ENCODE results near the gene ERVMER34-1.

ERVMER34-1 gene

GRCh38 chr4:52718123-52718522 is 33.1 kb downstream of the ERVMER34-1 start:
- peak; percentile 50 for DNase-seq

- DNase-seq = no peak
These were observed 34.7 kb downstream of the ERVMER34-1 start for GRCh38 chr4:52716364-52717151.

- DNase-seq = no peak
These were observed 35.3 kb downstream of the ERVMER34-1 start for GRCh38 chr4:52715914-52716313.

- DNase-seq = no peak
These were observed 35.8 kb downstream of the ERVMER34-1 start for GRCh38 chr4:52715255-52715897.

GRCh38 chr4:52714597-52715254 is 36.5 kb downstream of the ERVMER34-1 start:
- DNase-seq = peak; percentile 67

- DNase-seq = no peak
These were observed 37.7 kb downstream of the ERVMER34-1 start for GRCh38 chr4:52713456-52713937.

- DNase-seq = peak; percentile 99
These were observed 38.7 kb downstream of the ERVMER34-1 start for GRCh38 chr4:52712251-52713130.

GRCh38 chr4:52711834-52712250 is 39.4 kb downstream of the ERVMER34-1 start:
- DNase-seq = no peak

GRCh38 chr4:52711272-52711671 is 40.0 kb downstream of the ERVMER34-1 start:
- DNase-seq = no peak

GRCh38 chr4:52709155-52709554 is 42.1 kb downstream of the ERVMER34-1 start:
- no peak for DNase-seq

- DNase-seq = no peak
These were observed 46.6 kb downstream of the ERVMER34-1 start for GRCh38 chr4:52704661-52705060.

GRCh38 chr4:52704133-52704532 is 47.1 kb downstream of the ERVMER34-1 start:
- no peak for DNase-seq

- no peak for DNase-seq
These were observed 50.0 kb downstream of the ERVMER34-1 start for GRCh38 chr4:52701207-52701606.

- DNase-seq = no peak
These were observed 56.3 kb downstream of the ERVMER34-1 start for GRCh38 chr4:52694936-52695335.

GRCh38 chr4:52693492-52693891 is 57.7 kb downstream of the ERVMER34-1 start:
- DNase-seq = no peak

Measured in activated CD4-positive, alpha-beta T cell treated with anti-CD3 and anti-CD28 coated beads, Interleukin-2, Interleukin-6, amounts not matched to agents 100 ng/mL and 50 ng/mL, durations not matched to agents 16 hours and 8 hours (primary cell).